ENCODE results near the gene OR52E2. TPM values are rescaled to one million over a fixed set of nuclear protein-coding genes. Genes with fewer than 3 reads are reported as not detected.

The OR52E2 gene
- total RNA-seq, 2 experiments from 2014 or later, result not detected

- POLR2A ChIA-PET, result no interaction called here
- CTCF ChIA-PET, result no interaction called here
These were observed 37.4 kb downstream of the OR52E2 start for GRCh38 chr11:5021996-5022395.

GRCh38 chr11:5013012-5013411, 46.4 kb downstream of the OR52E2 start:
- ChIA-PET POLR2A (no interaction called here), CTCF (no interaction called here)

GRCh38 chr11:5011254-5011653, 48.2 kb downstream of the OR52E2 start:
- CTCF ChIA-PET, result no interaction called here
- POLR2A ChIA-PET, result no interaction called here

Other genes starting within 250 kb of the OR52E2 start
- not detected for gene OR51F2, start 238.3 kb downstream of the OR52E2 start, total RNA-seq
- not detected for gene OR51S1, start 210.4 kb downstream of the OR52E2 start, total RNA-seq
- not detected for gene OR51T1, start 177.7 kb downstream of the OR52E2 start, total RNA-seq
- gene OR51A7, start 155.8 kb downstream of the OR52E2 start, total RNA-seq, result not detected
- gene OR51G2, start 140.3 kb downstream of the OR52E2 start, total RNA-seq, result not detected
- gene OR51G1, start 135.3 kb downstream of the OR52E2 start, total RNA-seq, result not detected
- gene OR51A4, start 112.0 kb downstream of the OR52E2 start, total RNA-seq, result not detected
- not detected for gene OR51A2, start 103.9 kb downstream of the OR52E2 start, total RNA-seq
- gene OR51L1, start 64.8 kb downstream of the OR52E2 start, total RNA-seq, result not detected
- not detected for gene OR52J3, start 13.1 kb downstream of the OR52E2 start, total RNA-seq
- not detected for gene OR52E1, start 9.9 kb upstream of the OR52E2 start, total RNA-seq
- gene OR52A5, start 78.7 kb upstream of the OR52E2 start, total RNA-seq, result not detected
- not detected for gene OR52A1, start 95.1 kb upstream of the OR52E2 start, total RNA-seq
- gene OR51V1, start 141.1 kb upstream of the OR52E2 start, total RNA-seq, result not detected
- not detected for gene HBB, start 167.4 kb upstream of the OR52E2 start, total RNA-seq
- not detected for gene HBD, start 174.9 kb upstream of the OR52E2 start, total RNA-seq
- not detected for gene HBG1, start 190.2 kb upstream of the OR52E2 start, total RNA-seq
- gene HBG2, start 195.2 kb upstream of the OR52E2 start, total RNA-seq, result not detected
- gene HBE1, start 210.3 kb upstream of the OR52E2 start, total RNA-seq, result not detected
- gene OR51B4, start 242.3 kb upstream of the OR52E2 start, total RNA-seq, result not detected

All from activated CD8-positive, alpha-beta memory T cell treated with anti-CD3 and anti-CD28 coated beads for 36 hours (primary cell).